HL-60/S4 (cell line): ENCODE data around the gene ZNF91.
"Not testable (repeated sequence)": the region's sequence is repeated elsewhere in the genome, so short reads cannot be mapped to it uniquely, and the experiment has no call there.

Source experiments
- in situ Hi-C: fragments of 300-500 bp; cut with MboI; formaldehyde crosslinking; loops from 2 replicates; pipeline ENCODE4 v1.14.3; 2022; ENCODE audit warnings: low sequenced_read_pairs

ZNF91 gene

DNA sequence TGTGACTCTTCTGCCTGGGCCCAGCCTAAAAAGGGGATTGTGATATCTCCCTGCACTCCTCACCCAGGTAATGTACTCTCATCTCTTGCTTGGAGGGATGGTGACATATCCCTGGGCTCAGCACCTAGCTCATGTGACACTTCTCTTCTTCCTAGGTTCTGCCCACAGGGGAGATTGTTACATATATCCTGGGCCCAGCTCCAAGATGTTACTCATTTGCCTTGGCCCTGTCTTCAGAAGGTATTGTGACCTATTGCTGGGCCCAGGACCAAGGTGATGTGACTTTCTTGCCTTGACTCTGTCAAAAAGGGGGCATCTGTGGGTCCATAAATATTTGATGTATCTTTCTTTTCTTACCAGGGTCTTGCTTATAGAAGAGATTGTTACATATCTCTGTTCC, 73.9 kb downstream of the ZNF91 start:
- in situ Hi-C loops: not testable (repeated sequence)

DNA sequence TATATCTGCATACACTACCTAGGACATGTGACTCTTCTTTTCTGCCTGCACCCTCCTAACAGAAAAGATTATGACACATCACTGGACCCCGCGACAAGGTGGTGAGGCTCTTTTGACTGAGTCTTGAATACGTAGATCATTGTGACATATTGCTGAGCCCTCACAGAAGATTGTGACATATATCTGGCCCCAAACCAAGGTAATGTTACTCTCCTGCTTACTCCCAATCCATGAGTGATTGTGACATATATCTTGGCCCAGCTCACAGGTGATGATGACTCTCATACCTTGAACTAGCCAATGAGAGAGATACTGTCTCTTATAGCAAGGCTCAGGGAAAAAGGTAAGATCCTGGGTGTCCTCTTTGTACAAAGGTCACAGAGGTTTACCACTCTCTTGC, 75.7 kb downstream of the ZNF91 start:
- in situ Hi-C loops: not testable (repeated sequence)

DNA sequence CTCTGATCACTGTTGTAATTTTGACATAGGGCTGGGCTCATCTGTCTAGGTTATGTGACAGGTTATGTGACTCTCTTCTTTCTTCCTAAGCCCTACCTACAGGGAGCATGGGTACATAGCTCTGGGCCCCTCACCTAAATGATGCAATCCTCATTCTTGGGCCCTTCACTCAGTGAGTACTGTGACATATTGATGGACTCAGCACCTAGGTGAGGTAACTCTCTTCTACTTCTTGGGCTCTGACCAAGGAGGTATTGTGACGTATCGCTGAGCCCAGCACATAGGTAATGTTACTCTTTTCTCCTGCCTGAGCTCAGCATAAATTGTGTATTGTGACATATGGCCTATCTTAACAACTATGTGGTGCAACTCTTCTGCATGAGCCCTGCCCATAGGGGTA, 76.3 kb downstream of the ZNF91 start:
- in situ Hi-C loops: not testable (repeated sequence)

DNA sequence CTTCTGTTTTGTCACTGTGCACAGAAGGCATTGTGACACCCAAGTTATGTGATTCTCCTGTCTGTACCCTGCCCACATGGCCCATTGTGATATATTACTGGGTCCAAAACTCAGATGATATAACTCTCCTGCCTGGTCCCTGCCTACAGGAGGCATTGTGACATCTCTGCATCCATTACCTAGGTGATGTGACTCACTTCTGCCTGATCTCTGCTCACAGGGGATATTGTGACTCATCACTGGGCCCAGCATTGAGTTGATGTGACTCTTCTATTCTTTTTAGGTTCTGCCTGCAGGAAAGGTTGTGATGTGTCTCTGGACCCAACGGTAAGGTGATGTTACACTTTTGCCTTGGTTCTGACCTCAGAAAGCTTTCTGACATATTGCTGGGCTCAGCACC, 77.1 kb downstream of the ZNF91 start:
- in situ Hi-C loops: no loop called here

DNA sequence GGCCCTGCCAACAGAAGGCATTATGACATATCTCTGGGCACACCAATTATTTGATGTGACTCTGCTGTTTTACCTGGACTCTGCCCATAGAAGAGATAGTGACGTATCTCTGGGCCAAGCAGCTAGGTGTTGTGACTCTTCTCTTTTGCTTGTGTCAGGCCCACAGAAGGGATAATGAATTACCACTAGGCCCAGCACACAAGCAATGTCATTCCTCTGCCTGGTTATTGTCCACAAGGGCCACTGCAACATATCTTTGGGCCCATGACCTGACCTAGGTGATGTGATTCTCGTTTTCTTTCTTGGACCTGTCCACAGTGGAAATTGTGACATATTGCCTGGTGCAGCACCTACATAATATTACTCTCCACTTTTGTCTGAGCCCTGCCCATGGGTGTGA, 80.0 kb downstream of the ZNF91 start:
- in situ Hi-C loops: no loop called here

DNA sequence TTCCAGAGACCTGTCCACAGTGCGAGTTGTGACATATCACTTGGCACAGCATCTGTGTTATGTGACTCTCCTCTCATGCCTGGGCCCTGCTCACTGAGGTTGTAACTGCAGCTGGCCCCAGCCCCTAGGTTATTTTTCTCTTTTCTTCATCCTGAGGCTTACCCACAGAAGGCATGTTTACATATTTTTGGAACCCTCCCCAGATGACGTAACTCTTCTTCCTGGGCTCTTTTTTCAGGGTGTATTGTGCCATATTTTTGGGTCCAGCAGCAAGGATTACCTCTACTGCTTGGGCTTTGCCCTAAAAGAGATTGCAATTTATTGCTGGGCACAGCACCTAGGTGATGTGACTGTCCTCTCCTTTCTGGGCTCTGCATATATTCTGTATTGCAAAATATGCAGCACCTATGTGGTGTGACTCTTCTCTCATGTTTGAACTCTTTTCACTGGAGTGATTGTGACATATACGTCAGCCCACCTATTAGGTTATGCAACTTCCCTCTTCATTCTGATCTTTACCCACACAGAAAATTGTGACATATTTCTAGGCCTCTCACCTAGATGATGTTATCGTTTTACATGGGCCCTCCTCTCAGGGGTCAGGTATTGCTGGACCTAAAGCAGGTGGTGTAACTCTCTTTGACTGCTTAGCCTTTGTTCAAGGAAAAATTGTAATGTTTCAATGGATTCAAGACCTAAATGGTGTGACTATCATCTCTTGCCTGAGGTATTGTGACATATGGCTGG, 80.6 kb downstream of the ZNF91 start:
- in situ Hi-C loops: no loop called here

DNA sequence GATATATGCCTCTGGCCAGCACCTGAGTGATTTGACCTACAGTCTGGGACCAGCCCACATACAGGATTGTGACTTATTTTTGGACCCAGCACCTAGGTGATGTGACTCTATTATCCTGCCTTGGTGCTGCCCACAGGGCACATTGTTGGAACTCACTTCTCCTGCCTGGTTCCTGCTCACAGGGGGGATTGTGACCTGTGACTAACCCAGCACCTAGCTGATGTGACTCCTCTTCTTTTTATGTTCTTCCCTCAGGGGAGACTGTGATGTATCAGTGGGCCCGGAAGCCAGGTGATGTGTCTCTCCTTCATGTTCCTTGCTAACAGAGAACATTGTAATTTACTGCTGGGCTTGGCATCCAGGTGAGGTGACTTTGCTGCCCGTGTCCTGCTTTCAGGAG, 82.1 kb downstream of the ZNF91 start:
- in situ Hi-C loops: no loop called here

DNA sequence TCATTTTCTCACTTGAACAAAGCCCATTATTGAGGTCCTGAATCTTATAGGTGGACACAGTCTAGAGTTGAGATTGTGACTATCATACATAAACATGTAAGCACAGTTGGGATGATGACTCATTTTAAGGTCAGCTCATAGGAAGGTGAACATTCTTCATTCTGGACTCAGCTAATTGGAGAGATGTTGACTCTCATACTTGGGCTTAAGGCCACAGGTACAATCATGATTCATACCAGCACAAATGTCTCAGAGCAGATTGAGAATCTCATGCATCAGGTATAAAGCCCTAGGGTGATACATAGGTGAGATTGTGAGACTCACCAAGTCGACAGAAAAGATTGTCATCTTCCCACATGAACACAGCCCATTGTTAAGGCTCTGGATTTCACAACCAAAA, 82.8 kb downstream of the ZNF91 start:
- in situ Hi-C loops: no loop called here

DNA sequence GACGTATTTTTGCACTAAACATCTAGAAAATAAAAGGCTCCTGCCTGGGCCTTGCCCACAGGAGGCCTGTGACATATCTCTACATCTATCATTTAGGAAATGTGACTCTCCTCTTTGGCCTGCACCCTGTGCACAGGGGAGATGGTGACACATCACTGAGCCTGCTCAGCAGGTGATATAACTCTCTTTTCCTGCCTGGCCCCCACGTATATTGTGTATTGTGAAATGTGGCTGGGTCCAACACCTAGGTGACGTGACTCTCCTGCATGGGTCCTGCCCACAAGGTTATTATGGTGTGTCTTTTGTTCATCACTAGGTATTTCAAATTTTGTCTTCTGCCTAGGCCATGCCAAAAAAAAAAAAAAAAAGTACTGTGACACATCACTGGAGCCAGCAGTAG, 83.7 kb downstream of the ZNF91 start:
- in situ Hi-C loops: no loop called here

DNA sequence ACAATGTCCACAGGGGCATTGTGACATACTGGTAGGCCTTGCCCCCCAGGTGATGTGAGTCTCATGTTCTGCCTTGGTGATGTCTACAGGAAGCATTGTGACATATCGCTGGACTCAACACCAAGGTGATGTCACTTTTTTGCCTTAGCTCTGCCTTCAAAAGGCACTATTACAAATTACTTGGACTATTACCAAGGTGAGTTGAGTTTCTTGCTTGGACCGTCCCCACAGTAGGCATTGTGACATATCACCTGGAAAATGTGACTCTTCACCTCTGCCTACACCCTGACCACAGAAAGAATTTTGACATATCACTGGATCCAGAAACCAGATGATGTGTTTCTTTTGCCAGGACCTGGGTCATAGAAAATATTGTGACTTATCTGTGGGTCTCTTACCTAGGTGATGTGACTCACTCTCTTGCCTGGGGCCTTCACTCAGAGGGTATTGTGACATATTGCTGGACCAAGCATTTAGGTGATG, 84.5 kb downstream of the ZNF91 start:
- in situ Hi-C loops: no loop called here

DNA sequence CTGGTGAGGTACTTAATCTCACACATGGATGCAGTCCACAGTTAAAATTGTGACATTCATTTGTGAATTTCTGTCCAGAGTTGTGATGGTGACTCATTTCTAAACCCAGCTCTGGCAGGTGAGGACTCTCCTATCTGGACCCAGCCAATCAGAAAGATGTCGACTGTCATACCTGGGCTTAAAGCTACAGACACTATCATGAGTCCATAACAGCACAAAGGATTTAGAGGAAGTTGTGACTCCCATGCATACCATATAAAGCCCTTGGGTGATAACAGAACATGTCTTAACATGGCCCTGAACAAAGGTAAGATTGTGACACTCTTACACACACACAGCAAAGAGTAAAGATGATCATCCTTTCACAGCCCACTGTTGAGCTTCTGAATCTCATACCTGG, 85.3 kb downstream of the ZNF91 start:
- in situ Hi-C loops: no loop called here

DNA sequence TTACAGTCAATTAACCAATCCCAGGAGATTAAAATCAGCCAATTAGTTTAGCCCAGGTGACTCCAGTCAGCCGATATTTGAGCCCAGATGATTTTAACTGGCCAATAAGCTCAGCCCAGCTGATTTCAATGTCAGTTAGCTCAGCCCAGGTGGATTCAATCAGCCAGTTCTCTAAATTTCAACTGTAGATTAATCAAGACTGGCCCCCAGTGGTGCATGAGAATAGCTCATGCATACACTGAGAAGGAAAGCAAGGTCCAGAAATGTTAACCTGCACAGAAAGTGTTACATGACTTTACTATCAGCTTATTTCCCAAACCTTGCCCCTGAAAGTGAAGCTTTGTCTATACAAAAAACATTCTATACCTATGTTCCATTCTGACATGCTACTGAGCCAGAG, 89.7 kb downstream of the ZNF91 start:
- in situ Hi-C loops: no loop called here

DNA sequence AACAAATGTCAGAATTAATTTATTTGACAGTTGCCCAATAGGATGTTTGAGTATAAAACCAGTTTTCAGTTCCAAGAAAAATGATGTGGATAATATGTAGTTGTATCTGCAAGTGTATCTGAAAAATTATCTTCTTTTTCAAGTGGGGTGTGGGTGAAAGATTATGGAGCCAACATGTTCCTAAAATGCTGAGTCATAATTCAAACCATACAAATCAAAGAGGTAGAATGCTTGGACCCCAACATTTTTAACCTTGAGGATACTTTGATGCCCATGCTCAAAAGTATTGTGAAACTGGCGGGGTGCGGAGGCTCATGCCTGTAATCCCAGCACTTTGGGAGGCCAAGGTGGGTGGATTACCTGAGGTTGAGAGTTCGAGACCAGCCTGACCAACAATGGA, 91.0 kb downstream of the ZNF91 start:
- in situ Hi-C loops: no loop called here

DNA sequence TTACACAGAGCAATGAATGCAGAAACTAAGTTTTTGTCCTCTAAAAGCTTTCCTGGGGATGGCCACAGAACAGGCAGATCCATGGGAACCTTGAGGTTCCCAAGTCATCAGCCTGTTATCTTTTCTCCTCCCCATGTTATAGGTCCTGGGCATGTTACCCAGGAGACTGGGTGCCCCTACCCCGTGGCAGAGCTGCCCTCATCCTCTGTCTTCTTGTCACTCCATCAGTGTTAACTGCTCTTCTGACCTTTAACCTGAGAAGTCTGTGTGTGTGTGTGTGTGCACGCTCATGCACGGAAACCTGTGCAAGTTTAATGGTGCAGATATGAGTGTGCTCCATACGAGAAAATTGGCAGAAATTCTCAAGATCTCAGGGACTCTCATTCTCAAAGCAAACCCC, 101.1 kb downstream of the ZNF91 start:
- in situ Hi-C loops: no loop called here

DNA sequence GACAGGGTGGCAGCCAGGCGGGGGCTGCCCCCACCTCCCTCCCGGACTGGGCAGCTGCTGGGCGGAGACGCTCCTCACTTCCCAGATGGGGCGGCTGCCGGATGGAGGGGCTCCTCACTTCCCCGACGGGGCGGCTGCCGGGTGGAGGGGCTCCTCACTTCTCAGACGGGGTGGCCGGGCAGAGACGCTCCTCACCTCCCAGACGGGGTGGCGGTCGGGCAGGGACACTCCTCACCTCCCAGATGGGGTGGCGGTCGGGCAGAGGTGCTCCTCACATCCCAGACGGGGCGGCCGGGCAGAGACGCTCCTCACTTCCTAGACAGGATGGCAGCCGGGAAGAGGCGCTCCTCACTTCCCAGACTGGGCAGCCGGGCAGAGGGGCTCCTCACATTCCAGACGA, 105.3 kb downstream of the ZNF91 start:
- in situ Hi-C loops: not testable (repeated sequence)
